GM21529 (cell line): ENCODE results near the gene ERC2.

Experiments
- ATAC-seq: cut with Tn5 transposase; IDR thresholded peaks from one replicate; pipeline ENCODE4 v1.9.1; 2021; ENCODE audit not compliant: unreplicated experiment

ERC2 gene

DNA sequence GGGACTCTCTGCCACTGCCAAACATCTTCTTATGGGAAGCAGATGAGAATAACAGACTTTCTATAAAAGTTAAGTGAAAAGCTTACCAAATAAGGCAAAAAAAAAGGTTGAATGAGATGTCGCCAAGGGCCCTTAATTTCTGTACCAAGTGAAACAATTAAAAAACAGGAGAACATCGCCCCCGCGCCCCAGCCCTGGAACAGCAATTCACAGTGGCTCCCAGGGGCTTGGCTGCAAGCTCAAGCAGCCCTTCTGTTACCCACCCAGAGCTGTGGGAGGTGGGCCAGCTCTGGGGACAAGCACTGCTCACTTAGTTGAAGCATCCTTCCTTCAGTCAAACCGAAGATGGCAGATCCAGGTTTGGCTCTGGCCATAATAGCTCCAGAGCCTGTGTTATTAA is 208.0 kb downstream of the ERC2 start:
- ATAC-seq, result no peak

DNA sequence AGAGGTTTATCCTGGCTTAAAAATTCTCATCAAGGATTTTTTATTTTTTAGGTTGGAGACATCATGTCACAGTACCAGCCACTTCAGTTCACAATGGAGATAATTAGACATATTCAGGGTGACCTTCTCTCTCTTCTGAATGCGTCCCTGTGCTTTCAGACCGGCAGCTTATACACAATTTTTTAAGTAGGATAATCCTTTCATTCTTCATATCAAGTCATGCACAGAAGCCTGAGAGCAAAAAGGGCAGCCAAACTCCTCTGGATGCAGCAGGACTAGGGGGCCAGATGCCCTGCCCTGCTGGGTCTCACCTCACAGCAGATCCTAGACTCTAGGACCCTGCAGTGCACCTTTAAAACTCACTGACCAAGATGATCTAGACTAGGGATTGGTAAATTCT is 210.4 kb downstream of the ERC2 start:
- ATAC-seq, result no peak

DNA sequence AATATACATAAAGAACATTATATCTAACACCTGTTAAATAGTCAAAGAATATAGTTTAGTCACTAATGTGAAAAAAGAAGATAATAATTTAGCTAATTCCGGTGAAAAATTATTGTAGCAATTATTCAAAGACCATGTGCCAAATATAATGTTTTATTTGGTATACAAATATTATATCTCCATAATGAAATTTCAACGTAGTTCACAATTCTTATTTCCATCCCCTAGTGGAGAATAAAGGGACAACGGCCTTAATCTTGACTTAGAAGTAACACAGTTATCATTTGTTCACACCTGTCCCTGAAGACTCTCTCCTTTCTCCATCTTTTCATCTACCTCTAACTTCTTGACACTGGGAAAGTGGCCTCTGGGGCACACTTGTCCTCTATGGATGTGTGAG is 213.4 kb downstream of the ERC2 start:
- no peak for ATAC-seq

- no peak for ATAC-seq
Measured at GRCh38 chr3:56253941-56254665, 214.2 kb downstream of the ERC2 start.

DNA sequence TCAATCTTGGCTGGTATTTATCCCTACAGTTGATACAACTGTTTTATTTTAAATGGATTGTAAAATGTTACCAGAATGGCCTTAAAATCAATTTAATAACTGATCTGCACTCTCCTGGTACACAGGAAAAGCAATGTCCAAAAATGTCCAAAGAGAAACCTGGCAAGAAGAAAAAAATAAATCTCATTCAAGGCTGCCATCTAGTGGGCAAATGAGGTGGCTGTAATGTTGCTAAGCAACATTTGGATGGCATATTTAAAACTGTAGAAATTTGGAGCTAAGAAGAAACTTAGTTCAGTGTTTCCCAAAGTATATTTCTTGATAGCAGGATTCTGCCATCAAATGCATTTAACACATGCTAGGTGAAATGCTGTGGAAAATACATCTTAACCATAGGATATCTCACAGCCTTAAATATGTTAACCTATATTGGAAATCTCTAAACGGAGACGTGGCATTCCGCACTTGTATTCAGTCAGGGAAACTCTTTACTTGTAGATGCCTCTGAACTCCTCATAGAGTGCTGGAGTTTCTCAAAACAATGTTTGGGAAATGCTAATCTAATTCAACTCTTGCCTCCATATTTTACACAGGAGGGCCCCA is 216.8 kb downstream of the ERC2 start:
- peak; percentile 55 for ATAC-seq

GRCh38 chr3:56248021-56248420 is 220.2 kb downstream of the ERC2 start:
- ATAC-seq, result no peak

DNA sequence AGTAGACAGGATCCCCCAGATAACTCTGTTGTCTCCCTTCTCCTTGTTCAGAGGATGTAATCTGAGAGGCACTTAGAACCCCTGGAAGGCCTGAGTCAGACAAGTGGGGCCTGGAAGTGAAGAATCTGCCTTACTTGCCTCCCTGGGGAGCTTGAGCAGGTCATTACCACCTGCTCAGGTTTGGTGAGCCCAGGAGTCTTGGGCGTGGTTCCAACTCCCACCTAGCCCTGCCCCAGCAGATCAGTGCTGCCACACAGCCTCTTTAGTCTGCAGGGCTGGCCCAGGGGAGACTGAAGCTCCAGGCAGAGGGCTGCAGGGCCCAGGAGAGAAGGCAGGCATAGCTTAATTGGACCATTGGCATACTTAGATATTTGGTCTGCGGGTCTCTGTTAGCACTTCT is 230.0 kb downstream of the ERC2 start:
- no peak for ATAC-seq

GRCh38 chr3:56233742-56234141 is 234.5 kb downstream of the ERC2 start:
- ATAC-seq, result no peak

DNA sequence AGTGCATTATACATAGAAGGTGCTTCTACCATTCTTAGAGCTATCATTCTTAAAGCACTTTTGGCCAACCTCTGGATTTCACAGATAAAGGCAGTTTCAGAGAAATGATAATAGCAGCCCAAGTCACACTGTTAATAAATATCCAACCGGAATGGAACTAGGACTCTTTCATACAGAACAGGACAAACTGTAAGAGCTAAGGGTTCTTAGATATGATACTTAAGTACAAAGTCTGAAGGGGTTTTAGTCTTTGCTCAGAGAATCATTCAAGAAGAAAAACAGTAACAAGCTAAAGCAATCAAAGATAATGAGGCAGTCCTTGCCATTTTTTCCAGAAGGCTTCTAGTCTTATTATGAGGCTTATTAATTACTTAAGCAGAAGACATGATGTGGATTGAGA is 239.0 kb downstream of the ERC2 start:
- no peak for ATAC-seq

DNA sequence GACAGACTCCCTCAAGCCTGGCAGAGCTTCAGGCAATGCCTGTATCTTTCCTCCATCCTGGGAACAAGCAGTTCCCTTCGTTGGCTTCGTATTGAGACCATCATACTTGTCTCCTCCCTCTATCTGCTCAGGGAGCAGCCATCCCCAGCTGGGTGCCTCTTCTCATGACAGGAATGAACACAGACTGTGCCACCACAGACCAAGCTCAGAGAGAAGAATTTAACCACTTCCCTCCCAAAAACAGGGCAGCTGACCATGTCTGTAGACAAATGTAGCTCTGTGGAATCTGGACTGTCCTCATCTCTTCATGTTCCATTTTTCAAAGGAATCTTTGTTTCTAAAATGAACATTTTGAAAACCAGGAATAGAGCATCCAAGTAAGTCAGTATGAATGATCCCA is 245.4 kb downstream of the ERC2 start:
- ATAC-seq, result no peak

DNA sequence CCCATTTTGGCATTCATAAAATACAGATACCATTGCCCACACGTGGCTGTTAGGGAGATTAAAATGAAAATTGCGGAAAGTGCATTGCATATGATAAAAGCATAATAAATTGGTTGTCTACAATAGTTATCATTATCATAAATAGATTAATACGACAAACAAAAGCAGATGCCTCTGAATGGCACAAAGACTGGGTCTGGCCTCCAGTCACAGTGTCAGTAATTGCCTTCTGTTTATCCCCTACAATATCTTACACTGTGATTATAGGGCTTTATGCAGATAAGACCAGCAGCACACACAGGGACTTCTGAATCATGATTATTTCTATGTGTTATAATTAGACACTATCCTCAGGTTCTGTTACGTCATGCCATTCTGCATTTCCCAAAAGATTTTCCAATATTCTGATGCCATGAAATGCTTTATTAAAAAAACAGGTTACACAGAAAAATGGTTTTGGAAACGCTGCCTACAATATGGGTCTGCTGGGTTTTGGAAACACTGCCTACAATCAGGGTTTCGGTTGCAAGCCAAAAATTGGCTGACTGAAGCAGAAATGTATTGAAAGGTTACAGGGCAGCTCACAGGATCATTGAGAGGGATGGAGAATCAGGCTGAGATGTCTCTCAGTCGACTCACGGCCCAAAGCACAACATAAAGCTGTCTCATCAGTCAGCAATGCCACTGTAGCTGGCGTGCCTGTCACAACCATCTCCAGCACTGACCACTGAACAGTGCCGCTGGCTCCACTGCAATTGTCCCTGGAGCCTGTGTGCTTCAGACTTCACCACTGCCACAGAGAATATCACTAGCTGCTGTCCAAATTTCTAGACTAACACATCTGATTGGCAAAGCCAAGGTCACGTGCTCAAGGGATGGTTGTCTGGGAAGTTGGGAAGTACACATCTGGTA is 248.1 kb downstream of the ERC2 start:
- ATAC-seq, result no peak

GRCh38 chr3:56209982-56210751 is 258.1 kb downstream of the ERC2 start:
- ATAC-seq, result no peak

DNA sequence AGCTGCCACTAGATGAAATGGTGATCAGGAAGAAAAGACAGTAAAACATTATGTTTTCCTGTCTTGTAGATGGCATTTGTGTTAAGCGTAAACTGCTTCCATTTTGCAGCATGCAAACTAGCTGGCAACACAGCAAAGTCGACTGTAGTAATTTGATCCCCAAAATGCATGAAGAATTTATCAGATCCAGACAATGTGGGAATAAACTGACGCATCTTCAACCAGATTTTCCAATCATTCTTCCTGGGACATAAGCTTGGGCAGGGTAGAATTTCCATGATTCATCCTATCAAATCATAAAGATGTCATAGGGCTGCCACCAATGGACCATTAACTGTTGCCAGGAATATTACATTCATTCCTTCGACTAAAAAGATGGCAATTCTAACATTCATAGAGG is 260.3 kb downstream of the ERC2 start:
- no peak for ATAC-seq

DNA sequence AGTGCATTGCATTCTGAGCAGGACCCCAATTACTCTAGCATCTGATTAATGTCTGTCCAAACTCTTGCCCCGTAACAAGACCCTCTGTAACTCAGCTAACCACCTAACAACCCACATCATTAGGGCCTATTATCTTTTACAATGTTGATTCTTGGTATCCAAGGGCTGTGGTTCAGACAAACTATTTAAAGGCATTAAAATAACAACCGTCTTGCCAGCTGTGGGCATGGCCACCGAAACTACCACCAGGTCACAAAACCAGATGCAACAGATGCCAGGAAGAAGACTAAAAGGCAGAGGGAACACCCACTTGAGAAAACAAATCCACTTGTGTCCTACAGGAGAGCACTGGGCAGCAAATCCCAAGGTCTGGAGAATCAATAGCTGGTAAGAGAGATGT is 262.9 kb downstream of the ERC2 start:
- no peak for ATAC-seq

- ATAC-seq, result no peak
Measured at GRCh38 chr3:56202997-56203396, 265.3 kb downstream of the ERC2 start.

DNA sequence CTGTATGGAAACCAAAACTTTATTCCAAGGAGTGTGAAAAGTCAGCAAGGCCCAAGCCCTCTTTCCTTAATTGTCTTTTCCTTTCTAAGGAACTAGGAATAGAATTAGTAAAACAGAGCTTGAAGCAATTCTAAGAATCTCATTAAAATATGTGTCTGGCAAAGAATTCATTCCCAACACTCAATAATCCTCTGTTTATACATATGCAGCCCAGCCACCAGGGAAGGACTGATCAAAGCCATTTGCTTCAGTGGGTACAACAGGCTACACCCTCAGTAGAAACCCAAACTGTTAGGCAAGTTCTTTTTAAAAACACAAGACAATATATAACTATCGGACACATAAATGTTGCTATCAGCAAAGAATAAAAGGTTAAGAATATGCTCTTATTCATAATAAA is 266.9 kb downstream of the ERC2 start:
- ATAC-seq, result no peak

DNA sequence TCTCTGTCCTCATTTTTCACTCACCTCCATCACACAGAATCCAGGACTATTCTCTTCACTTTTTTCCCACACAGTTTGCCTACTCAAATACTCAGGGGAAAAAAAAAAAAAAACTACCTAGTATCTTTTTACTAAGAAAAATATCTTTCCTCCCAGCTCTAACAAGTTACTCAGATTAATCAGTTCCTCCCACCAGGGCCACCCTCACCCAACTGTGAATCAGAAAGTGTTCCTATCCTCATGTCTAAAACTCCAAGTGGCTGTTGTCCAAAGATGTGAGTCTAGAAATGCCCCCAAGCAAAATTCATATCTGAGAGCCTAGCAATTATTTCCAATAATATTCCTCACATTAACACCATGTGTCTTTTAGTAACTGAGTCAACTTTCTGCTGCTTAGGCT is 268.0 kb downstream of the ERC2 start:
- no peak for ATAC-seq

GRCh38 chr3:56197991-56198390 is 270.3 kb downstream of the ERC2 start:
- ATAC-seq, result no peak

DNA sequence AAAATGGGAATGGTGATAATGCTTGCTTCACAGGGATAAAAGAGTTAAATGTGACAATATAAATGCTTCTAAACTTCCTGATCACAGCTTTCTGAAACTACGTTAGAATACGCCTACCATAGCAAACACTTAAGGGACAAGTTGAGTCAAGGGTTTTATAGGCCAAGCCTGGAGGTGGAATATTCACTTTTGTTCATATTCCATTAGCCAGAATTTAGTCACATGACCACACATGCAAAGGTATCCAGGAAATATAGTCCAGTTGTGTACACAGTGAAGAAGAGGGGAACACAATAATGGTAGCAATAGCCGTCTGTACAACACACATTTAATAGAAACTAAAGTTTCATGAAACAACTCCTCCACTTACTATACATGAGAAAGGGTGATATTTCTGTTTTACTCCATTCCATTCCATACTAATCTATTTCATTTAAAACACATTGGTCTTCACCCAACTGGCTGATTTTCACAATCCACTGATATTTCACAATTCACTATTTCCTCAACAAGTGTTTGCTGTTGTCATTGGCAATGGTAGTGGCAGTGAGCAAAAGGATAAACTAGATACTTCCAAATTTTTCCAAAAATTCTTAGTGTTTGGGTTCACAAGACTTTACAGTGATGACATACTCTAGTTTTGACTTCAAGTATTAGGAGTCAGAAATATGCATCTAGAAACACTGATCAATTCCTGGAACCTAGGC is 270.9 kb downstream of the ERC2 start:
- ATAC-seq, result no peak

DNA sequence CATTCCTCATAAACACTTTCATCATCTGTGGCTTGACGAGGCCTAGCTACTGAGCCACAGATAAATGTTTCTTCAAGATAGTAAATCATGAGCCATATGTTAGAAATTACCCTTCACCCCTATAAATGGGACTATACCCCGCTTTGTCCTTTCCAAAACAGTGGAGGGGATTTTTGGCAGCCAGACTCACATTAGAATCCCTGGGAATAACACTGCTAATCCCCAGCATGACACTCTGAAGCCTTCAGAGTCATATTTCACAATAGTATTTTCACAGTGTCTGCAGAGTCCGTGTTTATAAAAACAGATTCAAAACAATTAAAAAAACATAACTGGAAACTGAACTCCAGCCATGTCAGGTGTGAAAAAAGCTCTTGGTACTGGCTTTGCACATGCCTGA is 271.6 kb downstream of the ERC2 start:
- no peak for ATAC-seq

DNA sequence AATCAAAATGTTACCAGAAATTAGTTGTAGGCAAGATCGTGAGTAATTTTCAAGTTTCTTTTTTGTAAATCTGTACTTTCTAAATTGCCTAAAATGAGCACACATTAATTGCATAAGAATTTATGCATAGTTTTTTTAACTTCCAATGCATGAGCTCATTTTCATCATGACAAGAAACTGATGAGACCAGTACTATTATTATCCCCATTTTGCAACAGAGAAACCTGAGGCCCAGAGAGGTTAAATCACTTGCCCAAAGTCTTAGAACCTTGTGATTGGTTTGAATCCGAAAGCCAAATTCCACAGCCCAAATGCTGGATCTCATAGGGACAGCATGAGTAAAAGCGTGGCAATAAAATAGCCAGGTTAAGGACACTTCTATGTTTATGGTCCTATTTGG is 274.7 kb downstream of the ERC2 start:
- no peak for ATAC-seq
